ENCODE measurements around the gene PLA2G4E. TPM values are rescaled to one million over a fixed set of nuclear protein-coding genes. Genes with fewer than 3 reads are reported as not detected.
A peak's percentile ranks its signal among the peaks of the same experiment; 100 is the strongest.

The PLA2G4E gene
- total and polyA plus RNA-seq, 2 of the 13 experiments (the other 11 are each of a cell fraction or from before 2014, with no cell fraction given) = not detected

- TF ChIP-seq ZNF607 (CRISPR knock-in tag; IDR thresholded peaks at IDR 0.05; ENCODE audit: borderline replicate concordance) = no peak
- no peak for TF ChIP-seq ZNF142 (CRISPR knock-in tag; IDR thresholded peaks at IDR 0.05)
- no peak for TF ChIP-seq SCMH1 (CRISPR knock-in tag; IDR thresholded peaks at IDR 0.05; ENCODE audit: borderline replicate concordance)
- TF ChIP-seq ADNP (CRISPR knock-in tag; IDR thresholded peaks at IDR 0.05) = no peak
- no peak for TF ChIP-seq HNRNPUL1 (IDR thresholded peaks at IDR 0.05; ENCODE audit: low read depth, low read length)
- no peak for TF ChIP-seq SMARCE1 (IDR thresholded peaks at IDR 0.05; ENCODE audit: borderline replicate concordance)
- TF ChIP-seq THYN1 (CRISPR knock-in tag; IDR thresholded peaks at IDR 0.05; ENCODE audit: borderline replicate concordance, low read depth) = no peak
- no peak for TF ChIP-seq MXD3 (CRISPR knock-in tag; IDR thresholded peaks at IDR 0.05)
- TF ChIP-seq SKIL (CRISPR knock-in tag; IDR thresholded peaks at IDR 0.05; ENCODE audit: borderline replicate concordance) = no peak
- TF ChIP-seq ZNF224 (CRISPR knock-in tag; IDR thresholded peaks at IDR 0.05) = no peak
- no peak for TF ChIP-seq ZNF605 (CRISPR knock-in tag; IDR thresholded peaks at IDR 0.05)
- no peak for TF ChIP-seq ZKSCAN5 (CRISPR knock-in tag; IDR thresholded peaks at IDR 0.05)
- no peak for TF ChIP-seq ATF3 (CRISPR knock-in tag; IDR thresholded peaks at IDR 0.05)
- no peak; the same call in 1 of the 2 replicates for TF ChIP-seq CBFB (CRISPR knock-in tag; IDR thresholded peaks at IDR 0.05)
- TF ChIP-seq ZNF441 (CRISPR knock-in tag; IDR thresholded peaks at IDR 0.05; ENCODE audit: borderline replicate concordance) = no peak
- 0 out of 2 replicates have a peak, but pooled peaks have one; percentile 26 for TF ChIP-seq ZFX (CRISPR knock-in tag; IDR thresholded peaks at IDR 0.05; ENCODE audit: low read depth)
- no peak for TF ChIP-seq RBAK (CRISPR knock-in tag; IDR thresholded peaks at IDR 0.05)
- TF ChIP-seq HHEX (CRISPR knock-in tag; IDR thresholded peaks at IDR 0.05) = no peak
- no peak for TF ChIP-seq MTF1 (CRISPR knock-in tag; IDR thresholded peaks at IDR 0.05)
- no peak for TF ChIP-seq ZNF83 (CRISPR knock-in tag; IDR thresholded peaks at IDR 0.05; ENCODE audit: borderline replicate concordance)
- no peak for TF ChIP-seq GLI4 (CRISPR knock-in tag; IDR thresholded peaks at IDR 0.05; ENCODE audit: borderline replicate concordance)
- TF ChIP-seq PCBP1 (IDR thresholded peaks at IDR 0.05; ENCODE audit: borderline replicate concordance, low read depth, low read length) = no peak
These were observed 36.3 kb upstream of the PLA2G4E start (continued) for GRCh38 chr15:42056934-42057798.

All from HepG2 (cell line).